Kasumi-1 (cell line): ENCODE results near the gene KRTAP2-2.
"Not testable (repeated sequence)": the region's sequence is repeated elsewhere in the genome, so short reads cannot be mapped to it uniquely, and the experiment has no call there.

Experiments used
- DNase-seq, 2 experiments: peaks; one replicate each; lab custom pipeline; 2025; lab: John Stamatoyannopoulos, UW

KRTAP2-2 gene, protein sequence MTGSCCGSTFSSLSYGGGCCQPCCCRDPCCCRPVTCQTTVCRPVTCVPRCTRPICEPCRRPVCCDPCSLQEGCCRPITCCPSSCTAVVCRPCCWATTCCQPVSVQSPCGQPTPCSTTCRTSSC

GRCh38 chr17:41055130-41055529 lies at the start of gene KRTAP2-2:
TSS of gene KRTAP2-2 (minus strand) at chr17:41055230. CDS start at chr17:41055211, 19 bp downstream.
- not testable (repeated sequence) for DNase-seq

GRCh38 chr17:41104386-41105038 lies 49.5 kb upstream of the KRTAP2-2 start:
- DNase-seq = not testable (repeated sequence)

DNA sequence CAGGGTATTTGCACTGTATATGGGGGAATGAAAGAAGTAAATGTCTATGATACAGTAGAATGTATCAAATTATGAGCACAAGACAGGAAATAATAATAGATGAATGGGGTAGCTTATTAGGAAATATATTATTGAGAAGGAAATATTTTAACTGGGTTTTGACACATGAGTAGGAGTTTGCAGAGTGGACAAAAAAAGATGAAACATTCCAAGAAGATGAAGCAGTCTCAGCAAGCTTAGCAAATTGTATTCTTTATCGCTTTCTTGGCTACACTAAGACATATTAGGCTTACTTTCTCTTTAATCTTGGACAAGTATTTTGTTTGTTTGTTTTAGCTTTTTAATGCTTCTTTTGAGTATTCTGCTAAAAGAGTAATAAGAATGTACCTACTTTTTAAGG lies 48.9 kb upstream of the KRTAP2-2 start:
- no peak for DNase-seq

DNA sequence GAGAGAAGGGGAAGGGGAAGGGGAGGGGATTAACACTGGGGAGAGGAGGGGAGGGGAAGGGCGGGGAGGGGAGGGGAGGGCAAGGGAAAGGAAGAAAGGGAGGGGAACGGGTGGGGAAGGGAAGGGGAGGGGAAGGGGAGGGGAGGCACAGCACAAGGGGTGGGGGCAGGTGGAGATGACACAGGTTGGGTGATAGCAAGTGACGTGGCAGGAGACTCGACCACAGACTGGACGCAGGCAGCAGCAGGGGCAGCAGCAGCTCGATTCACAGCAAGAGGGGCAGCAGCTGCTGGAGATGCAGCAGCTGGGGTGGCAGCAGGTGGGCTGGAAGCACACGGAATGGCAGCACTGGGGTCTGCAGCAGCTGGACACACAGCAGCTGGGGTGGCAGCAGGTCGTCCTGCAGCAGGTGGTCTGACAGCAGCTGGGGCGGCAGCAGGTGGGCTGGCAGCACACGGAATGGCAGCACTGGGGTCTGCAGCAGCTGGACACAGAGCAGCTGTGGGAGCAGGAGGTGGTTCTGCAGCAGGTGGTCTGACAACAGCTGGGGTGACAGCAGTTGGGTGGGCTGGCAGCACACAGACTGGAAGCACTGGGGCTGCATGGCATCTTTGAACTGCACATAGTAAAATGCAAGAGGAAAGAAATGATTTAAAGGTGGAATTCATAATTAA lies 46.7 kb upstream of the KRTAP2-2 start, which contains the start of gene KRTAP4-16:
Gene KRTAP4-16, minus strand, starts transcription at position 624 of the 674 bp plus-strand sequence. Its CDS starts 0 bp downstream, at position 624.
- no peak for DNase-seq

DNA sequence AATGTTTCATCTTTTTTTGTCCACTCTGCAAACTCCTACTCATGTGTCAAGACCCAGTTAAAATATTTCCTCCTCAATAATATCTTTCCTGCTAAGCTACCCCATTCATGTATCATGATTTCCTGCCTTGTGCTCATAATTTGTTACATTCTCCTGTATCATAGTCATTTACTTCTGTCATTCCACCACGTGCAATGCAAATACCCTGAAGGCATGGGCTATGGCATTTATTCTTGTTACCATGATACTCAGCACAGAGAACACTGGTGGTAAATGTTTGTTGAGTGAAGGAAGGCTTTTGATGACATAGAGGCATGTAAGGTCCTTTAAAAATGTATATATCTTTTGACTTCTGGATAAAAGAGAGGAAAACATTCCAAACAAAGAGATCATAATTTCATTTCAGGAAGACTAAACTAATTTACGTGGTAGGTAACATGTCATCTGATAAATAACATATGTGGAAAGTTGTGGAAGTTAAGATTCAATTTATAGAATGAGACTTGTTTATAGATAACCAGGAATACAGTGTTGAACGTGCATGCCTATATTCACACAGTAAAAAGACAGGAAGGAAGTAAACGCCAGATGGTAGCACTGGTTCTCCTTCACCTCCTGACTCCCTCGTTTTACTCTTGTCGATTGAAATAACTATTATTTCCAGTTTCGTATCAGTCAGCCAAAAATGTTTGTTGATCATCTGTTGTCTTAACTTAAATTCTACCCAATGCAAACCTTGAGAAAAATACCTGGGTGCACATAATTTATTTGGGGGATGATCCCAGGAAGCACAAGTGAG lies 44.9 kb upstream of the KRTAP2-2 start:
- DNase-seq = peak; percentile 14 to 23

DNA sequence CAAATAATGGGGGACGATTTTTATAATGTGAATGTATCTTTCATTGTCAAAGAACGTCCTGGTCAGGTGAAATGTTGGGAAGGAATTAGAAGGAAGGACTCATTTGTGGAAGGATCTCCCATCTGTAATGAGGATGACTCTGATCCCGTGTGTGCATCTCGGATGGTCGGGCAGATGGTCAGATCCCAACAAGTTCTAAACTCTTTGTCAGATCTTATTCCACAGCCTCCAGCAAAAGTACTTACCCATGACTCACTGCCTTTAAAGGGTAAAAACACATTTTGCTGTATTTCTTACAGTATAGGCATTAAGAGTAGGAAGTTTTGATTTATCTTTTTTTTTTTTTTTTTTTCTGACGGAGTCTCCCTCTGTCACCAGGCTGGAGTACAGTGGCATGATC lies 43.5 kb upstream of the KRTAP2-2 start:
- no peak for DNase-seq

- no peak for DNase-seq
Observed at GRCh38 chr17:41098042-41098441, 43.0 kb upstream of the KRTAP2-2 start, which contains the start of gene KRTAP4-8. TSS of gene KRTAP4-8 (minus strand) at chr17:41098142. CDS start at chr17:41098084, 58 bp downstream.

DNA sequence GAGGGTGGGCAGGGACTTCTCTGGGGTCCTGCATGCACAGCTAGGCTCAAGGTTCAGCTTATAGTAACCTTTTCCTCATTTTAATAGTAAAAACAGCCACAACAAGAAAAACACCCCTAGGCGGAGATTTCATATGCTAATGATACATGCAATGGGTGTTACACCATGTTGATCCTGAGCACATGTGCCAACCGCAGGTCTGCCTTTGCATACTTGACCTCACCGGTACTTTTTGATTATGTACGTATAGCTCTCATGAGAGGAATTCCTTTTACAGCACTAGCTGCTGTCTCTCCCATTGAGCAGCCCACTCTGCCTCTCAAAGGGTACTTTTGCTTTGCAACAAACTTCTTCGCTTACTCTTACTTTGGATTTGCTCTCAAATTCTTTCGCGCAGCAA lies 41.0 kb upstream of the KRTAP2-2 start:
- no peak for DNase-seq

DNA sequence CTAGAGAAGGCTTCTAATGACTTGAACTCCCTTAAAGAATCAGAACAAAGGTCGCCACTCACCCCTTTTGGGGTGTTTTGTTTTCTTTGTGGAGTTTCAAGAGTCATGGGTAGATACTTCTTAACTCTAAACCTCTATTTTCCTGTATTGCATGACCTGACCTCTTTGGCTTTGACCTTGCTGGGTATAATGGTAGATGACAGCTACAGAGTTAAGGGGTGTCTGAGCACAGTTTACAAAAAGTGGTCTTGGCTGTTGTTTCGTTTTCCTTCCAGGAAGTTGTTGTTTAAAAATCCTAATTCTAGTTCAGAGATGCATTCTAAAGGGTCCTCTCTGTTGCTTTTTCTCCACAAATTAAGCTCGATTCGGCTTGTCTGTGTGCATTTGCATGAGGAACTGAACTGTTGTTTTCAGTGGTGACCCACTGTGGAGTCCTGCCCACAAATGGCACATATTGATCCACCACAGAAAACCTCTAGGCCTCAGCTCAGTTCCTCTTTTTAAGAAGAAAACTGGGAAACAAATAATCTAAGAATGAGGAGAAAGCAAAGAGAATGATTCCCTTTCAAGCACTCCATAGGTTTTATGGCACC lies 33.8 kb upstream of the KRTAP2-2 start:
- DNase-seq = not testable (repeated sequence)

GRCh38 chr17:41084100-41084856 lies 29.2 kb upstream of the KRTAP2-2 start, which contains the start of gene KRTAP4-7:
TSS of gene KRTAP4-7 (plus strand) at chr17:41084150. CDS start at chr17:41084207, 57 bp downstream.
- not testable (repeated sequence) for DNase-seq

- not testable (repeated sequence) for DNase-seq
Observed at GRCh38 chr17:41083427-41083826, 28.4 kb upstream of the KRTAP2-2 start.

DNA sequence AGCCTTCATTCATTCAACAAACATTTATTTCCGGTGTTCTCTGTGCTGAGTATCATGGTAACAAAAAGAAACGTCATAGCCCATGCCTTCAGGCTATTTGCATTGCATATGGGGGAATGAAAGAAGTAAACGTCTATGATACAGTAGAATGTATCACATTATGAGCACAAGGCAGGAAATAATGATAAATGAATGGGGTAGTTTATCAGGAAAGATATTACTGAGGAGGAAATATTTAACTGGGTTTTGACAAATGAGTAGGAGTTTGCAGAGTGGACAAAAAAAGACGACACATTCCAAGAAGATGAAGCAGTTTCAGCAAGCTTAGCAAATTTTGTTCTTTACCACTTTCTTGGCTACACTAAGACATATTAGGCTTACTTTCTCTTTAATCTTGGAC lies 27.6 kb upstream of the KRTAP2-2 start:
- no peak for DNase-seq

DNA sequence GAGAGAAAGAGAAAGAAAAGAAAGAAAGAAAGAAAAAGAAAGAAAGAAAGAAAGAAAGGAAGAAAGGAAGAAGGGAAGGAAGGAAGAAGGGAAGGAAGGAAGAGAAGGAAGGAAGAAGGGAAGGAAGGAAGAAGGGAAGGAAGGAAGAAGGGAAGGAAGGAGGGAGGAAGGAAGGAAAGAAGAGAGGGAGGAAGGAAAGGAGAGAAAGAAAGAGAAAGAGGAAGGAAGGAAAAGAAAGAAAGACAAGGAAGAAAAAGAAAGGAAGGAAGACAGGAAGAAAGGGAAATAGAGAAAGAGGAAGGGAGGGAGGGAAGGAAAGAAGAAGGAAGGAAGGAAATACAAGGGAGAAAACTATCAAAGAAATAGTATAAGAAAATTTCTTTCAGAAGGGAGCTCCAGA lies 21.8 kb upstream of the KRTAP2-2 start:
- DNase-seq = no peak

DNA sequence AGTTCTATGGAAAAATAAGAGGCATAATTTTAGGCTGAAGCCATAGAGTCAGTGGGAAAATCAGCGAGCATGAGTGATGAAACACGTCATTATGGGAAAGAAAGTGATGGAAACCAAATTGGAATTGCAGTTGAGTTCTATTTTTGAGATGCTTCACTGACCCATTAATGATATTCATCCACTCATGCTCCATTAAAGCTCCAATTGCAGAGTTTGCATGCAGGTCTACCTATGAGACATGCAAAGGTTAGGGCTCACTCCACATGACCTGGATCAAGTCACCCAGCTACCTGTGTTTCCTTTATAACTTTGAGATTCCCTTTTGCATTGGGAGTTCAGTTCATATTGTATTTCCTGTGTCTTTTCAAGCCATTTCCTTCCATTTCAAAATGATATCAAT lies 18.6 kb upstream of the KRTAP2-2 start:
- DNase-seq = no peak

- DNase-seq = no peak
Observed at GRCh38 chr17:41071606-41072360, 16.8 kb upstream of the KRTAP2-2 start.

DNA sequence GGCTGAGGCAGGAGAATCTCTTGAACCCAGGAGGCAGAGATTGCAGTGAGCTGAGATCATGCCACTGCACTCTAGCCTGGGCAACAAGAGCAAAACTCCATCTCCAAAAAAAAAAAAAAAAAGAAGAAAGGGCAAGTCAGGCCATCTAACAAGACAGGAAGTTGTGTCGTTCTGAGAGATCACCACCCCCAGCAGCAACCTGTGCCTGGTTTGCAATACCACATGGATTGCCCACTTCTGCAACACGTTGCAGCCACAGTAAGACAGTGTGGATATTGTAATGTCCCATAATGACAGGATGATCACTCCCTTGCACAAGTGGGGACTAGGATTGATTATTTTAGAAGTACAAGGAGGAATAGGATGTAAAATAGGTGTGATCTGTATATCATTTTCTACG lies 14.0 kb upstream of the KRTAP2-2 start:
- no peak for DNase-seq

DNA sequence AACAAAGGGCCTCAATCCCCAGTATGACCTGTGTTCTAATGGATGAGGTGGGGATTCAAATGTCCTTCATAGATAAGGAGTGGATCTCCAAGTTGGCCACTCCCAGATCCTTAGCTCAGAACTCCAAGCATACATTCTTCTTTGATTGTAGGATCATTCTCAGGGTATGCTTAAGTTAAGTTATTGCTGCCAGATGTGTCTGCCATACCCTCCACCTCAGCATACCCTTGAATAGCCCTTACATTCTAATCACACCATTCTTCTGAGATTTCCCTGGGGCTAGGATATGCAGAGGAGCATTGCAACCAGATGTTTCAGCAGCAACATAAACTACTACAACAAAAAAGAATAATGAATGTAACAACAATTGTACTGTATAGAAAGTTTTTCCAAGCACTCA lies 12.3 kb upstream of the KRTAP2-2 start:
- DNase-seq = no peak

GRCh38 chr17:41065829-41066624 lies 11.0 kb upstream of the KRTAP2-2 start, which contains the start of gene KRTAP2-4:
TSS of gene KRTAP2-4 (minus strand) at chr17:41065879. CDS start at chr17:41065845, 34 bp downstream.
- no peak for DNase-seq

- DNase-seq = not testable (repeated sequence)
Observed at GRCh38 chr17:41065016-41065689, 10.1 kb upstream of the KRTAP2-2 start.
